ENCODE results near the gene MYLK.
"Not testable (repeated sequence)": the region's sequence is repeated elsewhere in the genome, so short reads cannot be mapped to it uniquely, and the experiment has no call there.

The MYLK gene

GRCh38 chr3:123611082-123611481 is 273.1 kb downstream of the MYLK start:
- in situ Hi-C loops (cut with MboI; ENCODE audit: low sequenced_read_pairs) = no loop called here

- in situ Hi-C loops (cut with MboI; ENCODE audit: low sequenced_read_pairs) = no loop called here
Measured at GRCh38 chr3:123610331-123610730, 273.8 kb downstream of the MYLK start.

GRCh38 chr3:123609063-123609462 is 275.1 kb downstream of the MYLK start:
- in situ Hi-C loops (cut with MboI; ENCODE audit: low sequenced_read_pairs) = no loop called here

- in situ Hi-C loops (cut with MboI; ENCODE audit: low sequenced_read_pairs) = no loop called here
Measured at GRCh38 chr3:123608263-123608937, 275.7 kb downstream of the MYLK start.

- in situ Hi-C loops (cut with MboI; ENCODE audit: low sequenced_read_pairs) = no loop called here
Measured at GRCh38 chr3:123606527-123606926, 277.6 kb downstream of the MYLK start.

GRCh38 chr3:123605789-123606234 is 278.3 kb downstream of the MYLK start:
- in situ Hi-C loops (cut with MboI; ENCODE audit: low sequenced_read_pairs) = no loop called here

- in situ Hi-C loops (cut with MboI; ENCODE audit: low sequenced_read_pairs) = not testable (repeated sequence)
Measured at GRCh38 chr3:123603153-123603552, 281.0 kb downstream of the MYLK start.

GRCh38 chr3:123602325-123602724 is 281.8 kb downstream of the MYLK start:
- in situ Hi-C loops (cut with MboI; ENCODE audit: low sequenced_read_pairs) = no loop called here

- in situ Hi-C loops (cut with MboI; ENCODE audit: low sequenced_read_pairs) = not testable (repeated sequence)
Measured at GRCh38 chr3:123600863-123601262, 283.3 kb downstream of the MYLK start.

GRCh38 chr3:123597561-123597960 is 286.6 kb downstream of the MYLK start:
- in situ Hi-C loops (cut with MboI; ENCODE audit: low sequenced_read_pairs) = no loop called here

- in situ Hi-C loops (cut with MboI; ENCODE audit: low sequenced_read_pairs) = no loop called here
Measured at GRCh38 chr3:123595396-123596180, 288.5 kb downstream of the MYLK start.

- in situ Hi-C loops (cut with MboI; ENCODE audit: low sequenced_read_pairs) = no loop called here
Measured at GRCh38 chr3:123593381-123593780, 290.8 kb downstream of the MYLK start.

- in situ Hi-C loops (cut with MboI; ENCODE audit: low sequenced_read_pairs) = no loop called here
Measured at GRCh38 chr3:123590685-123591450, 293.3 kb downstream of the MYLK start.

GRCh38 chr3:123587401-123587800 is 296.7 kb downstream of the MYLK start:
- in situ Hi-C loops (cut with MboI; ENCODE audit: low sequenced_read_pairs) = no loop called here

- in situ Hi-C loops (cut with MboI; ENCODE audit: low sequenced_read_pairs) = no loop called here
Measured at GRCh38 chr3:123586968-123587367, 297.2 kb downstream of the MYLK start.

- in situ Hi-C loops (cut with MboI; ENCODE audit: low sequenced_read_pairs) = no loop called here
Measured at GRCh38 chr3:123586131-123586530, 298.0 kb downstream of the MYLK start.

GRCh38 chr3:123584988-123585937 is 298.9 kb downstream of the MYLK start, which contains the start of gene HACD2:
TSS of gene HACD2 (minus strand) at chr3:123585053. CDS start at chr3:123585027, 26 bp downstream.
- in situ Hi-C loops (cut with MboI; ENCODE audit: low sequenced_read_pairs) = no loop called here

GRCh38 chr3:123584284-123584987 is 299.7 kb downstream of the MYLK start:
- in situ Hi-C loops (cut with MboI; ENCODE audit: low sequenced_read_pairs) = no loop called here

GRCh38 chr3:123583561-123583960 is 300.6 kb downstream of the MYLK start:
- in situ Hi-C loops (cut with MboI; ENCODE audit: low sequenced_read_pairs) = no loop called here

- in situ Hi-C loops (cut with MboI; ENCODE audit: low sequenced_read_pairs) = no loop called here
Measured at GRCh38 chr3:123582315-123582714, 301.8 kb downstream of the MYLK start.

All from HL-60/S4 (cell line).